H1 (cell line): ENCODE data around the gene CYP46A1. TPM values are rescaled to one million over a fixed set of nuclear protein-coding genes. Genes with fewer than 3 reads are reported as not detected.

ENCODE experiments used
- RAD21 ChIP-seq, 2 experiments: IDR thresholded peaks in 1 of 2; conservative IDR thresholded peaks in 1 of 2; 2 replicates each; pipeline ENCODE4 v1.6.1; 2011; ENCODE audit warnings: low read depth in 2 of 2, low read length in 2 of 2, improper control_type of control experiment in 1 of 2, inconsistent platforms in 1 of 2, mild to moderate bottlenecking in 1 of 2, moderate library complexity in 1 of 2
- polyA plus RNA-seq, 7 experiments: library from polyadenylated mRNA; depleted of rRNA in 3 of 7; stranded (reverse) in 5 of 7; unstranded in 2 of 7; fragments of >200 nt in 5 of 7; fragments of 200-250 nt in 2 of 7; gene quantifications; 1 replicate in 5 of 7; 2 replicates in 1 of 7; 4 replicates in 1 of 7; pipeline versions ENCODE4 v1.2.1 to v1.2.3, GENCODE V29; 2011 to 2013; ENCODE audit warnings: missing spikeins in 2 of 7, mixed read lengths in 2 of 7
- total RNA-seq: library from RNA; stranded (reverse); fragmentation: NEBNext Ultra II Directional; extraction: Animal tissue kit (Norgen Biotek cat#: 25700); gene quantifications from 2 replicates; pipeline ENCODE4 v1.2.1, GENCODE V29; 2021
- TF ChIP-seq, protein P1 (sequence below): IDR thresholded peaks from 2 replicates; pipeline ENCODE4 v1.6.1; 2012; ENCODE audit warnings: inconsistent platforms

CYP46A1 gene
- total and polyA plus RNA-seq, 2 of the 8 experiments (the other 6 are each of a cell fraction or from before 2014, with no cell fraction given): 0.41 to 1.3 TPM

- TF ChIP-seq, protein P1, sequence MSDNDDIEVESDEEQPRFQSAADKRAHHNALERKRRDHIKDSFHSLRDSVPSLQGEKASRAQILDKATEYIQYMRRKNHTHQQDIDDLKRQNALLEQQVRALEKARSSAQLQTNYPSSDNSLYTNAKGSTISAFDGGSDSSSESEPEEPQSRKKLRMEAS: peak; percentile 34; the same call in 1 of the 2 replicates
- TF ChIP-seq RAD21 (IDR thresholded peaks at IDR 0.05 in 1 of 2, conservative IDR thresholded peaks at IDR 0.05 in 1 of 2; ENCODE audit: low read depth in 2 of 2, low read length in 2 of 2): peak; percentile 63 to 69
These were observed 3.4 kb downstream of the CYP46A1 start (continued) for GRCh38 chr14:99687284-99688209.
